MCF 10A (cell line): ENCODE results near the gene PHKB. TPM values are rescaled to one million over a fixed set of nuclear protein-coding genes. Genes with fewer than 3 reads are reported as not detected.
"Not testable (repeated sequence)": the region's sequence is repeated elsewhere in the genome, so short reads cannot be mapped to it uniquely, and the experiment has no call there.

ENCODE experiments used
- BruUV-seq: library from RNA; stranded (reverse); fragments of 400-500 nt; replicated peaks from 2 replicates; lab custom pipeline; 2021; lab: Mats Ljungman, UMichigan
- CTCF ChIA-PET: fragments of 300-600 bp; sonication (Branson Sonifier 250); formaldehyde crosslinking; extraction: SDS; loops from one replicate; lab custom pipeline; 2021; ENCODE audit warnings: antibody characterized with exemption, inconsistent platforms; lab: Yijun Ruan, JAX
- POLR2A ChIA-PET: fragments of 300-600, 350-650 bp; sonication (Branson Sonifier 250); formaldehyde crosslinking; extraction: SDS; loops from one replicate; lab custom pipeline; 2020; ENCODE audit warnings: antibody characterized with exemption, inconsistent platforms; lab: Yijun Ruan, JAX
- DNase-seq: peaks from one replicate; pipeline ENCODE4 v3.0.0-alpha.2; 2018; ENCODE audit not compliant: unreplicated experiment
- H3K27ac Mint-ChIP-seq: one replicate; pipeline ENCODE4 v1.8.0; 2022; ENCODE audit warnings: mild to moderate bottlenecking, low read depth, mixed read lengths; ENCODE audit not compliant: unreplicated experiment
- H3K27me3 Mint-ChIP-seq: one replicate; pipeline ENCODE4 v1.8.0; 2022; ENCODE audit warnings: mixed read lengths; ENCODE audit not compliant: insufficient read depth, unreplicated experiment
- H3K36me3 Mint-ChIP-seq: one replicate; pipeline ENCODE4 v1.8.0; 2022; ENCODE audit warnings: mild to moderate bottlenecking, moderate library complexity, mixed read lengths; ENCODE audit not compliant: insufficient read depth, unreplicated experiment
- H3K4me1 Mint-ChIP-seq: one replicate; pipeline ENCODE4 v1.8.0; 2022; ENCODE audit warnings: mixed read lengths; ENCODE audit not compliant: insufficient read depth, unreplicated experiment
- H3K4me3 Mint-ChIP-seq: one replicate; pipeline ENCODE4 v1.8.0; 2022; ENCODE audit warnings: mild to moderate bottlenecking, moderate library complexity, mixed read lengths; ENCODE audit not compliant: unreplicated experiment
- H3K9me3 Mint-ChIP-seq: one replicate; pipeline ENCODE4 v1.8.0; 2022; ENCODE audit warnings: mixed read lengths; ENCODE audit not compliant: unreplicated experiment
- CTCF ChIP-seq: fragments of 200-600 bp; IDR thresholded peaks from one replicate; pipeline ENCODE4 v1.8.0; 2022; ENCODE audit warnings: antibody characterized with exemption, mild to moderate bottlenecking; ENCODE audit not compliant: unreplicated experiment
- intact Hi-C: fragments of 100-400 bp; cut with micrococcal nuclease; formaldehyde crosslinking; loops from 2 replicates; pipeline ENCODE4 v1.14.1; 2022
- total RNA-seq: library from RNA; stranded (reverse); gene quantifications from 2 replicates; pipeline ENCODE4 v1.2.3, GENCODE V29; 2022

The PHKB gene
- total RNA-seq, 1 experiment from 2014 or later = 62.2 TPM

DNA sequence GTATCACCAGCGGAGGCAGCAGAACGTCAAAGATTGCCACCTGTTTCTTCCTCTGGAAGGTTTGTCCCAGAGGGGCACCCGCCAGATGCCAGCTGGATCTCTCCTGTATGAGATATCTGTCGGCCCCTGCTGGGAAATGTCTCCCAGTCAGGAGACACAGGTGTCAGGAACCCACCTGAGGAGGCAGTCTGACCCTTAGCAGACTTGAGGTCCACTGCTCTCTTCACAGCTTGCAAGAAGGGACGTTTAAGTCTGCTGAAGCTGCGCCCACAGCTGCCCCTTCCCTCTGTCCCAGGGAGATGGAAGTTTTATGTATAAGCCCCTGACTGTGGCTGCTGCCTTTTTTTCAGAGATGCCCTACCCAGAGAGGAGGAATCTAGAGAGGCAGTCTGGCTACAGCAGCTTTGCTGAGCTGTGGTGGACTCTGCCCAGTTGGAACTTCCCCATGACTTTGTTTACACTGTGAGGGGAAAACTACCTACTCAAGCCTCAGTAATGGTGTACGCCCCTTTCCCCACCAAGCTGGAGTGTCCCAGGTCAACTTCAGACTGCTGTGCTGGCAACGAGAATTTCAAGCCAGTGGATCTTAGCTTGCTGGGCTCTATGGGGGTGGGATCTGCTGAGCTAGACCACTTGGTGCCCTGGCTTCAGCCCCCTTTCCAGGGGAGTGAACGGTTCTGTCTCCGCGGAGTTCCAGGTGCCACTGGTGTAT is 92.9 kb downstream of the PHKB start:
- H3K27ac Mint-ChIP-seq = no peak overlapping the region
- H3K4me3 Mint-ChIP-seq = no peak overlapping the region
- no peak for DNase-seq
- intact Hi-C loops = no loop called here
- H3K36me3 Mint-ChIP-seq = peaks cover 24% of the 10 kb centered on the region
- BruUV-seq = no TSS peak
- TF ChIP-seq CTCF = no peak
- ChIA-PET CTCF (no interaction called here), POLR2A (no interaction called here)
- H3K27me3 Mint-ChIP-seq = no peaks in the 10 kb centered on the region
- peaks cover 14% of the 10 kb centered on the region for H3K9me3 Mint-ChIP-seq
- no peaks in the 10 kb centered on the region for H3K4me1 Mint-ChIP-seq

DNA sequence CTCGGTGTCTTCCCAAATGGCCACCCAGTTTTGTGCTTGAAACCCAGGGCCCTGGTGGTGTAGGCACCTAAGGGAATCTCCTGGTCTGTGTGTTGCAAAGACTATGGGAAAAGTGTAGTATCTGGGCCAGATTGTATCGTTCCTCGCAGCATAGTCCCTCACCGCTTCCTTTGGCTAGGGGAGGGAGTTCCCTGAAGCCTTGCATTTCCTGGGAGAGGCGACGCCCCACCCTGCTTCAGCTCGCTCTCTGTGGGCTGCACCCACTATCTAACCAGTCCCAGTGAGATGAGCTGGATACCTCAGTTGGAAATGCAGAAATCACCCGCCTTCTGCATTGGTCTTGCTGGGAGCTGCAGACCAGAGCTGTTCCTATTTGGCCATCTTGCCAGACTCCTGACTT is 93.5 kb downstream of the PHKB start:
- intact Hi-C loops, BruUV-seq, H3K4me1 Mint-ChIP-seq, POLR2A ChIA-PET, DNase-seq, H3K4me3 Mint-ChIP-seq, H3K27ac Mint-ChIP-seq, H3K27me3 Mint-ChIP-seq: not testable (repeated sequence)
- CTCF ChIA-PET = interaction anchor here (0.7 kb wide), 1 partner anchor 501 kb away, joined by 3 read pairs; no protein-coding TSS in a partner anchor
- Mint-ChIP-seq H3K9me3 (peaks cover 14% of the 10 kb centered on the region), H3K36me3 (peaks cover 19% of the 10 kb centered on the region)

GRCh38 chr16:47561286-47561685 is 100.2 kb downstream of the PHKB start:
- H3K4me3 Mint-ChIP-seq = no peak overlapping the region
- H3K36me3 Mint-ChIP-seq = peaks cover 4% of the 10 kb centered on the region
- no peak for TF ChIP-seq CTCF
- BruUV-seq = no TSS peak
- ChIA-PET POLR2A (no interaction called here), CTCF (interaction anchor here (0.7 kb wide), 1 partner anchor 13 kb away, joined by 3 read pairs; no protein-coding TSS in a partner anchor)
- intact Hi-C loops = no loop called here
- H3K4me1 Mint-ChIP-seq = peaks cover 14% of the 10 kb centered on the region
- H3K27ac Mint-ChIP-seq = no peak overlapping the region
- no peak for DNase-seq
- no peaks in the 10 kb centered on the region for H3K9me3 Mint-ChIP-seq
- H3K27me3 Mint-ChIP-seq = no peaks in the 10 kb centered on the region

DNA sequence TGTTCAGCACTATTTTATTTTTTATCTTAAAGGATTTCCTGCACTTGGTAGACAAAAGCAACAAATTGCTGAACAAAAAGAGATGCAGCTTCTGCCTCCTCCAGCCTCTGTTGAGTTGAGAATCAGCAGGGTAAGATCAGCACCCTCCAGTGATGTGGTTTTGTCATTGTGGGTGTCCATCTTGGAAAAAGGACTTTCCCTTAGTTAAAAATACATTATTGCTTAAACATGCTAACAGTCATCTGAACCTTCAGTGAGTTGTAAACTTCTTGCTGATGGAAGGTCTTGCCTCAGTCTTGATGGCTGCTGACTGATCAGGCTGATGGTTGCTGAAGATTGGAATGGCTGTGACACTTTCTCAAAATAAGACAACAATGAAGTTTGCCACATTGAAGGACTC is 101.2 kb downstream of the PHKB start:
- no peak overlapping the region for H3K27ac Mint-ChIP-seq
- H3K36me3 Mint-ChIP-seq = peaks cover 4% of the 10 kb centered on the region
- no peak for TF ChIP-seq CTCF
- no TSS peak for BruUV-seq
- ChIA-PET POLR2A (interaction anchor here (0.9 kb wide), 1 partner anchor 12 kb away, joined by 5 read pairs; no protein-coding TSS in a partner anchor), CTCF (no interaction called here)
- H3K9me3 Mint-ChIP-seq = no peaks in the 10 kb centered on the region
- H3K27me3 Mint-ChIP-seq = no peaks in the 10 kb centered on the region
- peaks cover 15% of the 10 kb centered on the region for H3K4me1 Mint-ChIP-seq
- intact Hi-C loops = no loop called here
- no peak for DNase-seq
- no peak overlapping the region for H3K4me3 Mint-ChIP-seq
